ENCODE data around the gene KCTD21. TPM values are rescaled to one million over a fixed set of nuclear protein-coding genes. Genes with fewer than 3 reads are reported as not detected.

KCTD21 gene
- total and polyA plus RNA-seq, 4 donors: 5.8 to 12.6 (median 9.2) TPM

GRCh38 chr11:78139422-78140391 lies 48.7 kb downstream of the KCTD21 start, which contains the start of gene ALG8:
TSS of gene ALG8 (minus strand) at chr11:78139626. CDS start at chr11:78139588, 38 bp downstream.
- H3K9ac ChIP-seq (ENCODE audit: low read depth in 1 of 2, low read length in 2 of 2): peak within 1 kb of the TSS; percentile 74 to 85
- H3K4me3 ChIP-seq (ENCODE audit: low read depth in 1 of 3, low read length in 3 of 3): peak within 1 kb of the TSS; percentile 78 to 98 (median 83)
- TF ChIP-seq, protein P1, sequence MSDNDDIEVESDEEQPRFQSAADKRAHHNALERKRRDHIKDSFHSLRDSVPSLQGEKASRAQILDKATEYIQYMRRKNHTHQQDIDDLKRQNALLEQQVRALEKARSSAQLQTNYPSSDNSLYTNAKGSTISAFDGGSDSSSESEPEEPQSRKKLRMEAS (IDR thresholded peaks at IDR 0.05): peak; percentile 99
- peak; percentile 12 to 90 for TF ChIP-seq GABPA (IDR thresholded peaks at IDR 0.05 in 1 of 2, conservative IDR thresholded peaks at IDR 0.05 in 1 of 2)
- TF ChIP-seq FOXA1 (IDR thresholded peaks at IDR 0.05): no peak
- peak; percentile 60 to 67 for TF ChIP-seq RAD21 (IDR thresholded peaks at IDR 0.05)
- TF ChIP-seq EGR1 (IDR thresholded peaks at IDR 0.05; ENCODE audit: low read depth in 2 of 2): no peak
- no peak for TF ChIP-seq HNF4G (IDR thresholded peaks at IDR 0.05)
- no peak for TF ChIP-seq FOXA2 (IDR thresholded peaks at IDR 0.05)
- TF ChIP-seq JUND (IDR thresholded peaks at IDR 0.05): no peak
- TF ChIP-seq NR2F2 (IDR thresholded peaks at IDR 0.05): peak; percentile 56
- no peak for TF ChIP-seq HNF4A (conservative IDR thresholded peaks at IDR 0.05)
- peak; percentile 20 to 45 for TF ChIP-seq RXRA (IDR thresholded peaks at IDR 0.05)
- no peak for TF ChIP-seq CTCF (IDR thresholded peaks at IDR 0.05; ENCODE audit: low read depth, low read length, missing input control)
- TF ChIP-seq TAF1 (conservative IDR thresholded peaks at IDR 0.05): peak; percentile 80
- peak; percentile 55 for TF ChIP-seq SP1 (IDR thresholded peaks at IDR 0.05)
- TF ChIP-seq, protein P2, sequence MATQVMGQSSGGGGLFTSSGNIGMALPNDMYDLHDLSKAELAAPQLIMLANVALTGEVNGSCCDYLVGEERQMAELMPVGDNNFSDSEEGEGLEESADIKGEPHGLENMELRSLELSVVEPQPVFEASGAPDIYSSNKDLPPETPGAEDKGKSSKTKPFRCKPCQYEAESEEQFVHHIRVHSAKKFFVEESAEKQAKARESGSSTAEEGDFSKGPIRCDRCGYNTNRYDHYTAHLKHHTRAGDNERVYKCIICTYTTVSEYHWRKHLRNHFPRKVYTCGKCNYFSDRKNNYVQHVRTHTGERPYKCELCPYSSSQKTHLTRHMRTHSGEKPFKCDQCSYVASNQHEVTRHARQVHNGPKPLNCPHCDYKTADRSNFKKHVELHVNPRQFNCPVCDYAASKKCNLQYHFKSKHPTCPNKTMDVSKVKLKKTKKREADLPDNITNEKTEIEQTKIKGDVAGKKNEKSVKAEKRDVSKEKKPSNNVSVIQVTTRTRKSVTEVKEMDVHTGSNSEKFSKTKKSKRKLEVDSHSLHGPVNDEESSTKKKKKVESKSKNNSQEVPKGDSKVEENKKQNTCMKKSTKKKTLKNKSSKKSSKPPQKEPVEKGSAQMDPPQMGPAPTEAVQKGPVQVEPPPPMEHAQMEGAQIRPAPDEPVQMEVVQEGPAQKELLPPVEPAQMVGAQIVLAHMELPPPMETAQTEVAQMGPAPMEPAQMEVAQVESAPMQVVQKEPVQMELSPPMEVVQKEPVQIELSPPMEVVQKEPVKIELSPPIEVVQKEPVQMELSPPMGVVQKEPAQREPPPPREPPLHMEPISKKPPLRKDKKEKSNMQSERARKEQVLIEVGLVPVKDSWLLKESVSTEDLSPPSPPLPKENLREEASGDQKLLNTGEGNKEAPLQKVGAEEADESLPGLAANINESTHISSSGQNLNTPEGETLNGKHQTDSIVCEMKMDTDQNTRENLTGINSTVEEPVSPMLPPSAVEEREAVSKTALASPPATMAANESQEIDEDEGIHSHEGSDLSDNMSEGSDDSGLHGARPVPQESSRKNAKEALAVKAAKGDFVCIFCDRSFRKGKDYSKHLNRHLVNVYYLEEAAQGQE (IDR thresholded peaks at IDR 0.05): peak; percentile 64
- peak; percentile 43 for TF ChIP-seq ZBTB33 (IDR thresholded peaks at IDR 0.05)
- peak; percentile 99 for TF ChIP-seq YY1 (IDR thresholded peaks at IDR 0.05)
- TF ChIP-seq ATF3 (IDR thresholded peaks at IDR 0.05): no peak
- H3K36me3 ChIP-seq (ENCODE audit: control insufficient read depth in 4 of 4, insufficient read depth in 3 of 4, low read depth in 1 of 4, low read length in 3 of 4): peaks cover 0 to 4% (median 2%) of the 10 kb centered on the region in 4 donors
- H3K9me3 ChIP-seq (ENCODE audit: control insufficient read depth in 4 of 4, low read length in 3 of 4): no peaks in the 10 kb centered on the region
- peak; percentile 91 for DNase-seq (ENCODE audit: low spot score)
- H3K4me1 ChIP-seq (ENCODE audit: control insufficient read depth in 4 of 4, insufficient read depth in 4 of 4, low read length in 3 of 4): peaks cover 0 to 16% (median 12%) of the 10 kb centered on the region in 4 donors
- WGBS: 1% methylated on average over 52 of the region's 52 CpGs
- H3K27me3 ChIP-seq (ENCODE audit: control insufficient read depth in 4 of 4, insufficient read depth in 4 of 4, low read length in 3 of 4): no peaks in the 10 kb centered on the region
- H3K27ac ChIP-seq (ENCODE audit: low read depth in 1 of 2, low read length in 2 of 2): peak within 1 kb of the TSS; percentile 68 to 78
